Thyroid gland (tissue), 4 donors: ENCODE results near the gene C12orf76.
"Not testable (repeated sequence)": the region's sequence is repeated elsewhere in the genome, so short reads cannot be mapped to it uniquely, and the experiment has no call there.

Experiments
- POLR2A ChIP-seq, 2 donors: fragments of 450-650 bp; IDR thresholded peaks; one replicate each; pipeline ENCODE4 v1.6.1; 2017; ENCODE audit warnings: antibody characterized with exemption in 2 of 2, mild to moderate bottlenecking in 2 of 2, moderate library complexity in 1 of 2
- TF ChIP-seq, protein P1 (sequence below), 6 experiments: fragments of 200-600 bp in 3 of 6; fragments of 450-650 bp in 3 of 6; sonication (generic) in 3 of 6; IDR thresholded peaks; one replicate each; pipeline ENCODE4 v1.5.1; 2016 to 2019; ENCODE audit warnings: antibody characterized with exemption in 6 of 6, mild to moderate bottlenecking in 2 of 6, inconsistent platforms in 1 of 6, moderate library complexity in 1 of 6

- TF ChIP-seq, protein P1, sequence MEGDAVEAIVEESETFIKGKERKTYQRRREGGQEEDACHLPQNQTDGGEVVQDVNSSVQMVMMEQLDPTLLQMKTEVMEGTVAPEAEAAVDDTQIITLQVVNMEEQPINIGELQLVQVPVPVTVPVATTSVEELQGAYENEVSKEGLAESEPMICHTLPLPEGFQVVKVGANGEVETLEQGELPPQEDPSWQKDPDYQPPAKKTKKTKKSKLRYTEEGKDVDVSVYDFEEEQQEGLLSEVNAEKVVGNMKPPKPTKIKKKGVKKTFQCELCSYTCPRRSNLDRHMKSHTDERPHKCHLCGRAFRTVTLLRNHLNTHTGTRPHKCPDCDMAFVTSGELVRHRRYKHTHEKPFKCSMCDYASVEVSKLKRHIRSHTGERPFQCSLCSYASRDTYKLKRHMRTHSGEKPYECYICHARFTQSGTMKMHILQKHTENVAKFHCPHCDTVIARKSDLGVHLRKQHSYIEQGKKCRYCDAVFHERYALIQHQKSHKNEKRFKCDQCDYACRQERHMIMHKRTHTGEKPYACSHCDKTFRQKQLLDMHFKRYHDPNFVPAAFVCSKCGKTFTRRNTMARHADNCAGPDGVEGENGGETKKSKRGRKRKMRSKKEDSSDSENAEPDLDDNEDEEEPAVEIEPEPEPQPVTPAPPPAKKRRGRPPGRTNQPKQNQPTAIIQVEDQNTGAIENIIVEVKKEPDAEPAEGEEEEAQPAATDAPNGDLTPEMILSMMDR (IDR thresholded peaks at IDR 0.05), result not testable (repeated sequence)
- not testable (repeated sequence) for TF ChIP-seq POLR2A (IDR thresholded peaks at IDR 0.05)
These were observed 7.3 kb upstream of the C12orf76 start for GRCh38 chr12:110055375-110056352.
